ENCODE results near the gene RPS24. TPM values are rescaled to one million over a fixed set of nuclear protein-coding genes. Genes with fewer than 3 reads are reported as not detected.

The RPS24 gene
- total and polyA plus RNA-seq, 2 experiments from 2014 or later, result 2,362 to 3,638 TPM

- Histone ChIP-seq H3K9me2 (ENCODE audit: insufficient read depth) (no peaks in the 10 kb centered on the region), H3K27ac (ENCODE audit: low read depth) (peak overlapping the region; percentile 79), H3F3A (replicated peaks; ENCODE audit: low read depth) (peaks cover 59% of the 10 kb centered on the region), H3K4me1 (ENCODE audit: insufficient read depth) (peaks cover 63% of the 10 kb centered on the region), H3K79me2 (replicated peaks; ENCODE audit: insufficient read depth) (peaks cover 68% of the 10 kb centered on the region), H3K27me3 (ENCODE audit: insufficient read depth) (no peaks in the 10 kb centered on the region), H2AFZ (no peak overlapping the region), H3K36me3 (ENCODE audit: insufficient read depth) (peaks cover 53% of the 10 kb centered on the region), H3K4me3 (peak overlapping the region; percentile 94), H3K4me2 (peak overlapping the region; percentile 98), H4K20me1 (replicated peaks; ENCODE audit: insufficient read depth) (peaks cover 58% of the 10 kb centered on the region)
- Mint-ChIP-seq H3K4me1 (peaks cover 54% of the 10 kb centered on the region), H3K9me3 (peaks cover 2% of the 10 kb centered on the region; the same call in 1 of the 3 replicates), H3K36me3 (ENCODE audit: low read depth) (peaks cover 71% of the 10 kb centered on the region), H3K27ac (peak overlapping the region; percentile 88), H3K27me3 (ENCODE audit: insufficient read depth, low read depth, poor library complexity) (peaks cover 27% of the 10 kb centered on the region), H3K4me3 (peak overlapping the region; percentile 100)
- DNase-seq (ENCODE audit: low spot score), result no peak
- no peak for ATAC-seq
- TF ChIP-seq CTCF (conservative IDR thresholded peaks at IDR 0.05; ENCODE audit: low read depth in 2 of 2) (no peak), ZNF114 (CRISPR knock-in tag; IDR thresholded peaks at IDR 0.05) (no peak), POLR2AphosphoS5 (IDR thresholded peaks at IDR 0.05; ENCODE audit: low read depth) (no peak), ZNF331 (CRISPR knock-in tag; IDR thresholded peaks at IDR 0.05; ENCODE audit: low read depth) (no peak)
Observed at GRCh38 chr10:78035933-78036583, 2.4 kb downstream of the RPS24 start.

- H3K4me3 Mint-ChIP-seq, result peak overlapping the region; percentile 100; the same call in 2 of the 3 replicates
- no peak for ATAC-seq
Observed at GRCh38 chr10:78038105-78038504, 4.4 kb downstream of the RPS24 start.

GRCh38 chr10:78038791-78039547 lies 5.3 kb downstream of the RPS24 start:
- Mint-ChIP-seq H3K4me3 (peak overlapping the region; percentile 49), H3K9me3 (peaks cover 2% of the 10 kb centered on the region; the same call in 1 of the 3 replicates), H3K4me1 (peaks cover 71% of the 10 kb centered on the region), H3K36me3 (ENCODE audit: low read depth) (peaks cover 94% of the 10 kb centered on the region), H3K27me3 (ENCODE audit: insufficient read depth, low read depth, poor library complexity) (peaks cover 37% of the 10 kb centered on the region), H3K27ac (peak overlapping the region; percentile 73)
- peaks cover 76% of the 10 kb centered on the region for H3K4me1 ChIP-seq (ENCODE audit: insufficient read depth)
- peaks cover 83% of the 10 kb centered on the region for H4K20me1 ChIP-seq (replicated peaks; ENCODE audit: insufficient read depth)
- H3K4me3 ChIP-seq, result peak overlapping the region; percentile 94
- H3K9me2 ChIP-seq (ENCODE audit: insufficient read depth), result no peaks in the 10 kb centered on the region
- peaks cover 70% of the 10 kb centered on the region for H3K79me2 ChIP-seq (replicated peaks; ENCODE audit: insufficient read depth)
- no peaks in the 10 kb centered on the region for H3K27me3 ChIP-seq (ENCODE audit: insufficient read depth)
- peak overlapping the region; percentile 98 for H3K4me2 ChIP-seq
- no peak overlapping the region for H2AFZ ChIP-seq
- peaks cover 85% of the 10 kb centered on the region for H3F3A ChIP-seq (replicated peaks; ENCODE audit: low read depth)
- H3K27ac ChIP-seq (ENCODE audit: low read depth), result peak overlapping the region; percentile 79
- ATAC-seq (peak; percentile 19), DNase-seq (ENCODE audit: low spot score) (peak; percentile 26)
- H3K36me3 ChIP-seq (ENCODE audit: insufficient read depth), result peaks cover 61% of the 10 kb centered on the region
- no peak for TF ChIP-seq ZNF462 (CRISPR knock-in tag; IDR thresholded peaks at IDR 0.05)

More at GRCh38 chr10:78038105-78038504, 4.4 kb downstream of the RPS24 start:
- Histone ChIP-seq H3K79me2 (replicated peaks; ENCODE audit: insufficient read depth) (peaks cover 73% of the 10 kb centered on the region), H3K4me1 (ENCODE audit: insufficient read depth) (peaks cover 76% of the 10 kb centered on the region), H3K36me3 (ENCODE audit: insufficient read depth) (peaks cover 61% of the 10 kb centered on the region), H3K27me3 (ENCODE audit: insufficient read depth) (no peaks in the 10 kb centered on the region), H3K4me3 (peak overlapping the region; percentile 94), H4K20me1 (replicated peaks; ENCODE audit: insufficient read depth) (peaks cover 77% of the 10 kb centered on the region), H3K4me2 (peak overlapping the region; percentile 98), H3K9me2 (ENCODE audit: insufficient read depth) (no peaks in the 10 kb centered on the region), H2AFZ (no peak overlapping the region), H3F3A (replicated peaks; ENCODE audit: low read depth) (peaks cover 78% of the 10 kb centered on the region), H3K27ac (ENCODE audit: low read depth) (peak overlapping the region; percentile 79)
- Mint-ChIP-seq H3K27ac (no peak overlapping the region), H3K36me3 (ENCODE audit: low read depth) (peaks cover 92% of the 10 kb centered on the region), H3K27me3 (ENCODE audit: insufficient read depth, low read depth, poor library complexity) (peaks cover 35% of the 10 kb centered on the region), H3K9me3 (peaks cover 2% of the 10 kb centered on the region; the same call in 1 of the 3 replicates), H3K4me1 (peaks cover 67% of the 10 kb centered on the region)
- no peak for DNase-seq (ENCODE audit: low spot score)
- TF ChIP-seq EZH2 (IDR thresholded peaks at IDR 0.05; ENCODE audit: low read depth, unreplicated experiment) (no peak), ZNF114 (CRISPR knock-in tag; IDR thresholded peaks at IDR 0.05) (no peak)
